Measurements from ENCODE around the gene RCAN3.
A peak's percentile ranks its signal among the peaks of the same experiment; 100 is the strongest.
"Not testable (repeated sequence)": the region's sequence is repeated elsewhere in the genome, so short reads cannot be mapped to it uniquely, and the experiment has no call there.

Gene RCAN3

DNA sequence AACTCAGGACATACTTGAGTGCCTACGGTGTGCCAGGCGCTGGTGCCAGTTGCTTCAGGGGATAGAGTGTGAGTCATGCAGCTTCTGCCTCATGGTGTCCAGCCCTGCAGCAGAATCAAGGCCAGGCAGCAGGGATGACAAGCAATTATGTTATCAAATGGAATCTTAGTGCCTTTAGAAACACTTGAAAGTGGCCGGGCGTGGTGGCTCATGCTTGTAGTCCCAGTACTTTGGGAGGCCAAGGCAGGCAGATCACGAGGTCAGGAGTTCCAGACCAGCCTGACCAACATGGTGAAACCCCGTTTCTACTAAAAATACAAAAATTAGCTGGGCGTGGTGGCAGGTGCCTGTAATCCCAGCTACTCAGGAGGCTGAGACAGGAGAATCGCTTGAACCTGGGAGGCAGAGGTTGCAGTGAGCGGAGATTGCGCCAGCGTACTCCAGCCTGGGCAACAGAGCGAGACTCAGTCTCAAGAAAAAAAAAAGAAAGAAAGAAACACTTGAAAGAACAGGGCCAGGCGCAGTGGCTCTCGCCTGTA, 13.1 kb downstream of the RCAN3 start:
- H3K4me1 Mint-ChIP-seq (ENCODE audit: low read depth), result peaks cover 15% of the 10 kb centered on the region

GRCh38 chr1:24516506-24516905, 13.9 kb downstream of the RCAN3 start:
- Mint-ChIP-seq H3K27ac (no peak overlapping the region), H3K36me3 (ENCODE audit: low read depth) (peaks cover 46% of the 10 kb centered on the region), H3K4me1 (ENCODE audit: low read depth) (peaks cover 14% of the 10 kb centered on the region)

More for the DNA sequence above, 13.1 kb downstream of the RCAN3 start:
- not testable (repeated sequence) for H3K4me3 Mint-ChIP-seq; H3K27me3 Mint-ChIP-seq (ENCODE audit: low read depth); H3K9me3 Mint-ChIP-seq; H3K27ac Mint-ChIP-seq
- peaks cover 48% of the 10 kb centered on the region for H3K36me3 Mint-ChIP-seq (ENCODE audit: low read depth)

GRCh38 chr1:24517898-24518297, 15.3 kb downstream of the RCAN3 start:
- Mint-ChIP-seq H3K4me3 (no peak overlapping the region), H3K9me3 (peaks cover 4% of the 10 kb centered on the region), H3K36me3 (ENCODE audit: low read depth) (peaks cover 41% of the 10 kb centered on the region), H3K27ac (no peak overlapping the region), H3K27me3 (ENCODE audit: low read depth) (no peaks in the 10 kb centered on the region), H3K4me1 (ENCODE audit: low read depth) (peaks cover 11% of the 10 kb centered on the region)

More at GRCh38 chr1:24516506-24516905, 13.9 kb downstream of the RCAN3 start:
- H3K9me3 Mint-ChIP-seq, result peaks cover 4% of the 10 kb centered on the region
- H3K4me3 Mint-ChIP-seq, result no peak overlapping the region
- no peaks in the 10 kb centered on the region for H3K27me3 Mint-ChIP-seq (ENCODE audit: low read depth)

GRCh38 chr1:24520282-24520681, 17.6 kb downstream of the RCAN3 start:
- not testable (repeated sequence) for H3K4me3 Mint-ChIP-seq; H3K9me3 Mint-ChIP-seq; H3K27me3 Mint-ChIP-seq (ENCODE audit: low read depth); H3K27ac Mint-ChIP-seq
- Mint-ChIP-seq H3K36me3 (ENCODE audit: low read depth) (peaks cover 29% of the 10 kb centered on the region), H3K4me1 (ENCODE audit: low read depth) (peaks cover 12% of the 10 kb centered on the region)

DNA sequence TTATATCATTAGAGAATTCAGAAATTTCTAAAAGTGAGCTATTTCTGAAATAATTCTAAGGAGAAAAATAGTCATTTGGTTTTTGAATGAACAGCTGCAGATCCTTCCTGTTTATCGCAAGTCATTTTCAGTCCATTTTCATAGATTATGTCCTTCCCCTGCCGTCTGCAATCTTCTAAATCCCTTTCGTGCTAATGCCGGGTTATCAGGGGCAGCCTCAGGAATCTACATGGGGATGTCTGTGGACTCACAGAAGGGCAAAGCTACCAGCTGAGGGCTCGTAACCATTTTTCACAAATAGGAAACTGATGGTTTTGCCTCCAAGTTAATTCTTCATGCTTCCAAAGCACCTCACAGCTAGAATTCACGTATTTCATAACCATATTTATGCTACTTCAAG, 23.0 kb downstream of the RCAN3 start:
- Mint-ChIP-seq H3K4me1 (ENCODE audit: low read depth) (peaks cover 19% of the 10 kb centered on the region), H3K4me3 (no peak overlapping the region), H3K9me3 (no peaks in the 10 kb centered on the region), H3K36me3 (ENCODE audit: low read depth) (peaks cover 10% of the 10 kb centered on the region), H3K27me3 (ENCODE audit: low read depth) (no peaks in the 10 kb centered on the region), H3K27ac (no peak overlapping the region)

GRCh38 chr1:24526045-24526444, 23.4 kb downstream of the RCAN3 start:
- H3K9me3 Mint-ChIP-seq, result no peaks in the 10 kb centered on the region
- no peaks in the 10 kb centered on the region for H3K27me3 Mint-ChIP-seq (ENCODE audit: low read depth)
- peaks cover 13% of the 10 kb centered on the region for H3K36me3 Mint-ChIP-seq (ENCODE audit: low read depth)
- no peak overlapping the region for H3K27ac Mint-ChIP-seq
- H3K4me3 Mint-ChIP-seq, result no peak overlapping the region
- peaks cover 19% of the 10 kb centered on the region for H3K4me1 Mint-ChIP-seq (ENCODE audit: low read depth)

- H3K9me3 Mint-ChIP-seq, result no peaks in the 10 kb centered on the region
- H3K36me3 Mint-ChIP-seq (ENCODE audit: low read depth), result peaks cover 20% of the 10 kb centered on the region
- H3K4me1 Mint-ChIP-seq (ENCODE audit: low read depth), result peaks cover 19% of the 10 kb centered on the region
- H3K27ac Mint-ChIP-seq, result no peak overlapping the region
- no peaks in the 10 kb centered on the region for H3K27me3 Mint-ChIP-seq (ENCODE audit: low read depth)
- H3K4me3 Mint-ChIP-seq, result no peak overlapping the region
Measured at GRCh38 chr1:24526940-24527542, 24.4 kb downstream of the RCAN3 start.

GRCh38 chr1:24528744-24529143, 26.1 kb downstream of the RCAN3 start:
- Mint-ChIP-seq H3K27me3 (ENCODE audit: low read depth) (no peaks in the 10 kb centered on the region), H3K4me3 (no peak overlapping the region), H3K36me3 (ENCODE audit: low read depth) (peaks cover 29% of the 10 kb centered on the region), H3K27ac (no peak overlapping the region), H3K4me1 (ENCODE audit: low read depth) (peaks cover 24% of the 10 kb centered on the region), H3K9me3 (no peaks in the 10 kb centered on the region)

- Mint-ChIP-seq H3K36me3 (ENCODE audit: low read depth) (peaks cover 32% of the 10 kb centered on the region), H3K4me1 (ENCODE audit: low read depth) (peaks cover 29% of the 10 kb centered on the region)
- not testable (repeated sequence) for H3K27me3 Mint-ChIP-seq (ENCODE audit: low read depth); H3K27ac Mint-ChIP-seq; H3K4me3 Mint-ChIP-seq; H3K9me3 Mint-ChIP-seq
Measured at GRCh38 chr1:24529292-24529691, 26.7 kb downstream of the RCAN3 start.

DNA sequence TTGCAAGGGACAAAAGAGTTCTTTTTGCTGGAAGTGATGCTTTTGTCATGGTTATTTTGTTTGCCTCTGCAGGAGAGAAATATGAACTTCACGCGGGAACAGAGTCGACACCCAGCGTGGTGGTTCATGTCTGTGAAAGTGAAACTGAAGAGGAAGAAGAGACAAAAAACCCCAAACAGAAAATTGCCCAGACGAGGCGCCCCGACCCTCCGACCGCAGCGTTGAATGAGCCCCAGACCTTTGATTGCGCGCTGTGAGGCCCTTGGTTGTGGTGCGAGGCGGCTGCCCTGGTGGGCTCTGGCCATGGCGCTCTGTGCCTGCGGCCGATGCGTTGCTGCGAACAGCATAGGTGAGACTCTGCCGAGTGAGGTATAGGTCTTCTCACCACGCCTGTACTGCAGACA, 32.4 kb downstream of the RCAN3 start:
- Mint-ChIP-seq H3K36me3 (ENCODE audit: low read depth) (peaks cover 53% of the 10 kb centered on the region), H3K27me3 (ENCODE audit: low read depth) (no peaks in the 10 kb centered on the region), H3K27ac (peak overlapping the region; percentile 96)

GRCh38 chr1:24535778-24536177, 33.1 kb downstream of the RCAN3 start:
- peaks cover 60% of the 10 kb centered on the region for H3K36me3 Mint-ChIP-seq (ENCODE audit: low read depth)
- peak overlapping the region; percentile 86 for H3K4me3 Mint-ChIP-seq
- no peaks in the 10 kb centered on the region for H3K9me3 Mint-ChIP-seq
- peaks cover 48% of the 10 kb centered on the region for H3K4me1 Mint-ChIP-seq (ENCODE audit: low read depth)
- peak overlapping the region; percentile 96 for H3K27ac Mint-ChIP-seq
- H3K27me3 Mint-ChIP-seq (ENCODE audit: low read depth), result no peaks in the 10 kb centered on the region

More for the DNA sequence above, 32.4 kb downstream of the RCAN3 start:
- Mint-ChIP-seq H3K4me1 (ENCODE audit: low read depth) (peaks cover 40% of the 10 kb centered on the region), H3K4me3 (peak overlapping the region; percentile 86), H3K9me3 (no peaks in the 10 kb centered on the region)

- no peaks in the 10 kb centered on the region for H3K27me3 Mint-ChIP-seq (ENCODE audit: low read depth)
- H3K36me3 Mint-ChIP-seq (ENCODE audit: low read depth), result peaks cover 56% of the 10 kb centered on the region
- peak overlapping the region; percentile 86 for H3K4me3 Mint-ChIP-seq
- peak overlapping the region; percentile 96 for H3K27ac Mint-ChIP-seq
- peaks cover 54% of the 10 kb centered on the region for H3K4me1 Mint-ChIP-seq (ENCODE audit: low read depth)
- no peaks in the 10 kb centered on the region for H3K9me3 Mint-ChIP-seq
Measured at GRCh38 chr1:24536391-24536840, 33.8 kb downstream of the RCAN3 start.

DNA sequence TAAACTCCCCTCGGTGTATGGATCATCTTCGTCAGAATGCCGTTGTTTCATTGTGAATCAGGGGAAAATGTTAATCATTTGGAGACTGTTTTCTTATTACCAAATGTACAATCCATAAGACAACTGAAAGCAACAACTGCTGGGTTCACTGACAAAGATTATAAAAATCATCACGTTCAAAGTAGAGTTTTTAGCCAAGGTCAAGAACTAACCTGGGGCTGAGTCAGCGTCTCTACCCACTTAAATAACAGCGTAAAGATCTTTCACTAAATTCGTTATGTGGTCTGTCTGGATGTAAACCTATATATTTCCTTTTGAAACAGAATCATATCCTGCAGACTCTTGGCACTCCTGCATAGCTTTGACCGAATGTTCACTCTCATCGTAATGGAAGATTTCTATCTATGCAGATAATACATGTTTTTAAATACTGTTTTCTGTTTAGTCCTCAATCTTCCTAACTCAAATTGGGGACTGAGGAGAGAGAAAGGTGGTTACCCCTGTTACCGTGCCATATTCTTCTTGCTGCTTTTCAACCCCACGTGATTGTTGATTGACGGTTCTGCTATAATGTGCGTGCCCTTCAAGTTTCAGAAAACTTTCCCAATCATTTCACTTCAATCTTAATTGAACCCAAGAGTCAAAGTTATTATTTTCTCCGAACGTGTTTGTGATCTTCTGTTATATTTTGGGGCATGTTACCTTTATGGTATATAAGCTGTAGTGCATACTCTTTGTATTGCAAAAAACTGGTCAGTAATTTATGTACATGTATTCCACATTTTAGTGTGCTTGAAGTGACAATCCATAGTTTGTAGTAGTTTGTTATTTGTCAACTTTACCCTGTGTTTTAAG, 37.6 kb downstream of the RCAN3 start:
- Mint-ChIP-seq H3K4me3 (peak overlapping the region; percentile 1), H3K9me3 (no peaks in the 10 kb centered on the region), H3K4me1 (ENCODE audit: low read depth) (peaks cover 48% of the 10 kb centered on the region), H3K36me3 (ENCODE audit: low read depth) (peaks cover 33% of the 10 kb centered on the region), H3K27me3 (ENCODE audit: low read depth) (peaks cover 3% of the 10 kb centered on the region), H3K27ac (peak overlapping the region; percentile 52)

DNA sequence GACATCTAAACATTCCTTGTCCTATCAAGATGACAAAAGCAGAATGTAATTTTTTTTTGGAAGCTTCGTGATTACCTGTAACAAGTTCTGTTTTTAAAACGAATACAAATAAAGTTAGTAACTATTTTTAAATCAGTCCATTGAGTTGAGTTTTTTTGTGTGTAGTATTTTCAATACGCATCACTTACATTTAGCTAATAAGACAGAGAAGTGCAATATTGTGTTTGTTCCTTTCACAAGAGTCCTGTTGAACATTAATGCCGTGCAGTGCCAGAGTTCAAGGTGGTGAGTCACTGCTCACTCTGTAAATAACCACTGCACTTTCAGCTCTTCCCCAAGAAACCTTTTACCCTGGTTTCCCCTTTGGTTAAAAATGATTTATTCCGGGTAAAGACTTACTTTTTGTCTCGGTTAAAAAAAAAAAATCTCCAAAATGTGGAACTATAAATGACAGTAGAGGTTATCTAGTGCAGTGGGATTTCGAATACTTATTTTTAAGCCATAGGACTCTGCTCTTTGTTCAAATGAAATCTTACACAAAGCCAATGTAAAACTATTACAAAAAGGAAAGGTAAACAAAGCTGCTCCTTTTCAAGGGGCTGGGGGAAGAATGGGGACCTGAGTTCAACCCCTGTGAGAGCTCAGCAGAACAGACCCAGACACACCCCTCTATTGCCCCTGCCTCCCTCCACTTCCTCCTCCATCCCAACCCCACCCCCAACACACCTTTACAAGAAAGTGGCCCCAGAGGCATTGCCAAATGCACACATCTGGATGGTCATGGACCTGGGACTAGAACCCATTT, 38.5 kb downstream of the RCAN3 start:
- H3K4me3 Mint-ChIP-seq, result no peak overlapping the region
- H3K4me1 Mint-ChIP-seq (ENCODE audit: low read depth), result peaks cover 46% of the 10 kb centered on the region
- H3K36me3 Mint-ChIP-seq (ENCODE audit: low read depth), result peaks cover 27% of the 10 kb centered on the region
- peak overlapping the region; percentile 20 for H3K27ac Mint-ChIP-seq
- no peaks in the 10 kb centered on the region for H3K9me3 Mint-ChIP-seq
- H3K27me3 Mint-ChIP-seq (ENCODE audit: low read depth), result peaks cover 8% of the 10 kb centered on the region

Data from T-helper 1 cell treated with Interleukin-12 subunit alpha and Interleukin-12 subunit beta and Interleukin-4 antibody, amounts not matched to agents 30 μg/mL and 1 μg/mL, for 36 hours (primary cell).